ENCODE results near the gene YEATS4. TPM values are rescaled to one million over a fixed set of nuclear protein-coding genes. Genes with fewer than 3 reads are reported as not detected.

YEATS4 gene
- total RNA-seq, 4 donors from 2014 or later, result 10.0 to 21.7 (median 16.8) TPM

DNA sequence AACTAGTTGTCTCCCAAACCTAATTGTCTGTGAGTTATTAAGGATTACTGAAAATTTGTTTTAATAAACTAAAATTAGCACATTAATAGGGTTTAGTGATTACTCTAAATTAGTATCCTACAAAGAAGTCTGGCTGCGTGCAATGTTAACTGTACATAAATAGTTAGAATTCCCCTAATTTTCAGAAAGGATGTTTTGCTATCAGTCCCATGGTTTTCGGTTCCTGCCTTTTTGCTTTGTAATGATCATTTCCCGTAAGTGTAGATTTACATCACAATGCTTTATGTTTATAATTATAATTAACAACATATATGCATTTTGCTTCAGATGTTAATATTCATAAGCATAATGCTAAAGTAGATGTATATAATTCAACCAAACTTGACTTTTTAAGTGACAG, 31.1 kb upstream of the YEATS4 start:
- no peak overlapping the region for H3K4me3 ChIP-seq (ENCODE audit: low read depth, poor library complexity, severe bottlenecking)
- no peak for DNase-seq (ENCODE audit: low spot score in 2 of 2)
- intact Hi-C loops (cut with DNase I; ENCODE audit: low total_unique reads), result no loop called here
- TF ChIP-seq, protein P1, sequence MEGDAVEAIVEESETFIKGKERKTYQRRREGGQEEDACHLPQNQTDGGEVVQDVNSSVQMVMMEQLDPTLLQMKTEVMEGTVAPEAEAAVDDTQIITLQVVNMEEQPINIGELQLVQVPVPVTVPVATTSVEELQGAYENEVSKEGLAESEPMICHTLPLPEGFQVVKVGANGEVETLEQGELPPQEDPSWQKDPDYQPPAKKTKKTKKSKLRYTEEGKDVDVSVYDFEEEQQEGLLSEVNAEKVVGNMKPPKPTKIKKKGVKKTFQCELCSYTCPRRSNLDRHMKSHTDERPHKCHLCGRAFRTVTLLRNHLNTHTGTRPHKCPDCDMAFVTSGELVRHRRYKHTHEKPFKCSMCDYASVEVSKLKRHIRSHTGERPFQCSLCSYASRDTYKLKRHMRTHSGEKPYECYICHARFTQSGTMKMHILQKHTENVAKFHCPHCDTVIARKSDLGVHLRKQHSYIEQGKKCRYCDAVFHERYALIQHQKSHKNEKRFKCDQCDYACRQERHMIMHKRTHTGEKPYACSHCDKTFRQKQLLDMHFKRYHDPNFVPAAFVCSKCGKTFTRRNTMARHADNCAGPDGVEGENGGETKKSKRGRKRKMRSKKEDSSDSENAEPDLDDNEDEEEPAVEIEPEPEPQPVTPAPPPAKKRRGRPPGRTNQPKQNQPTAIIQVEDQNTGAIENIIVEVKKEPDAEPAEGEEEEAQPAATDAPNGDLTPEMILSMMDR (IDR thresholded peaks at IDR 0.05), result no peak
- TF ChIP-seq POLR2A (IDR thresholded peaks at IDR 0.05), result no peak
- WGBS, 2 donors, result 61 to 74% methylated on average over 3 of the region's 3 CpGs

DNA sequence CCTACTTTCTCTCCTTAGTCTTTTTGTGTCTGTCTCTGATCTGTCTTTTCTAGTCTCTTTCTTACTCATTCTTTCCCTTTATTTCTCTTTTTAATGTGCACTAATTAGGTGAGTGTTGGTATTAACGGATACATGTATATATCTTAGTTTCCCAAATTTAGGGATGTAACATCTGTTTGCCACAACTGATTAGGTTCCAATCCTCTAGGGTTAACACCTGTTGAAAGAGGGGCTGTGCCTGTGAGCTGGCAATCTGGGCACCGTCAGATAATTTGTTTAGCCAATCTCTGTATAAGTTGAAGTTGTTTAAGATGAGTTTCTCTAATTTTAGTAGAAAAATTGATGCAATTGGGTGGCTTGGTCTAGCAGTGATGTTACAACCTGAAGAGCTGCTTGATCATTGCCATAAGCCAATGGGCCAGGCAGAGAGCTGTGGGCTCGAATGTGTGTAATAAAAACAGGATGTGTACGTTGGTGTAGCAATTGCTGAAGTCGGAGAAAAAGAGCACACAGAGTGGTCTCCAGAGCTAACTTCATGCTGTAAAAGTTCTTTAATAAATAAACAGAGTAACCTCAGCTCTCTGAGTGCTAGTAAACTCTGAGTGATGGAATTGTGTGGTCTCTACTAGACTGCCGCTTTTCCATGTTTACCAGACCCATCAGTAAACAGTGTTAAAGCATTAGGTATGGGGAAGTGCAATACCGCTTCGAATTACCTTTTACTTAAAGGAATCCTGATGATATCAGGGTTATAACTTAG, 29.7 kb upstream of the YEATS4 start:
- TF ChIP-seq, protein P1 (IDR thresholded peaks at IDR 0.05), result no peak
- no peak for TF ChIP-seq POLR2A (IDR thresholded peaks at IDR 0.05)
- DNase-seq (ENCODE audit: low spot score in 2 of 2), result no peak
- H3K4me3 ChIP-seq (ENCODE audit: low read depth, poor library complexity, severe bottlenecking), result no peak overlapping the region
- intact Hi-C loops (cut with DNase I; ENCODE audit: low total_unique reads), result no loop called here
- WGBS, 2 donors, result 66 to 71% methylated on average over 8 of the region's 8 CpGs

DNA sequence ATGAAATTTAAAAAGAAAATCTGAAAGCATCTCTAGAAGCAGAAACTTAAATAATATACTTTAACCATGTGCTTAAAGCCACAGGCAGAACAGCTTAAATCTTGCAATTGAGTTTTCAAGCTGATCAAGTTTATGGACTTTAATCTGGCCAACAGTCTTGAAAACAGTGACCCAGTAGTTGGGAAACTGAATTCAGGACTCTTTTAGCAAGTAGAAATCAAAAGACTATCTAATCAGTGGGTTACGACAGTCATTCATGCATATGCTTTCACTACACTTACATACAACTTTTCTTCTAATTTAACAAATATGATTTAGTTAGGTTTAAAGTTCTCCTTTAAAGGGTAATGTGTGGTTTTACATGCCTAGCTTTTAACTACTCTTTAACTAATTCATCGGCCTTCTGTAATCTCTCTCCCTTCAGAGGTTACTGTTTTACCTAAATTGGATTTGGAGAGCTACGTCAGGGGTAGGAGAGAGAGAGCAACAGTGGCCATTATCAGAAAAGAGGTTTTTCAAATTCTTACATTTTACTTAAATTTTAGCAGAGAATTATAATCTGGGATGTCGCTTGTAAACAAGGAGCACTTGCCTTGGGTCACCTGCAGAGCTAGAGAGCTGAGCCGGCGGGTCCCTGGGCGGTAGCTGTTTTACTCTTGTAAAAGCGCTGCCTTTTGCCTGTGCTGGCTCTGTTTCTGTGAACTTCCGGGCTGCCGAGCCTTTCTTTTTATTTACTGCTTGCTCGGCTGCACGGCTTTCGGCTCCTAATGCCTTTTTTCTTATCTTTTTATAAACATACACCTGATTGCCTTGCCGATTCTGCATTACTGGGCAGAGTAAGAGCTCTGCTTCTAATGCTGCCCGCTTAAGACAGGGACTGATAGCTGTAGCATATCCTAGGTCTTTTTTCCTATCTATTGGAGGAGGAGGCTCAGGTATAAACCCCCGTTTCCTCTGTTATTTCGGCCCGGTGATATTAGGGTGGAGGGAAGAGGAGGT, 28.8 kb upstream of the YEATS4 start:
- peak in 1 of 2 donors; percentile 87 for DNase-seq (ENCODE audit: low spot score in 2 of 2)
- peak overlapping the region; percentile 34 for H3K4me3 ChIP-seq (ENCODE audit: low read depth, poor library complexity, severe bottlenecking)
- no peak for TF ChIP-seq POLR2A (IDR thresholded peaks at IDR 0.05)
- TF ChIP-seq, protein P1 (IDR thresholded peaks at IDR 0.05), result no peak
- intact Hi-C loops (cut with DNase I; ENCODE audit: low total_unique reads), result no loop called here
- WGBS, 2 donors, result 7 to 9% methylated on average over 18 of the region's 18 CpGs

DNA sequence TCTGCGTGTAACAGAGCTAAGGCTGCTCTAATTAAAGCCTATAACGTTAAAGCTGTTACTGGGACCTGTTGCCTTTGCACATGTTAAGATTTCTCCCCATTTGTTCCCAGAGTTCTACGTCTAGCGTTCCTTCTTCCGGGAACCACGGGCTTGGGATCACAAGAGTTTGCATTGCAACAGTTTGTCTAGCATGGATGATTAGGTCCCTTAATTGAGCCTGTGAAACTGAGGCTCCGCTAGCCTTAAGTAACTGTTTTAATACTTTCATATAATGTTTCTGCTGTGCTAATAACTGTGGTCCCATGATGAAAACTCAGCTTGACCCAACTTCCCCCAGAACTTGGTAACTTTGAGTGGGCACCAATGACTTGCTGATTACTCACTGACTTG, 28.0 kb upstream of the YEATS4 start:
- no peak for DNase-seq (ENCODE audit: low spot score in 2 of 2)

DNA sequence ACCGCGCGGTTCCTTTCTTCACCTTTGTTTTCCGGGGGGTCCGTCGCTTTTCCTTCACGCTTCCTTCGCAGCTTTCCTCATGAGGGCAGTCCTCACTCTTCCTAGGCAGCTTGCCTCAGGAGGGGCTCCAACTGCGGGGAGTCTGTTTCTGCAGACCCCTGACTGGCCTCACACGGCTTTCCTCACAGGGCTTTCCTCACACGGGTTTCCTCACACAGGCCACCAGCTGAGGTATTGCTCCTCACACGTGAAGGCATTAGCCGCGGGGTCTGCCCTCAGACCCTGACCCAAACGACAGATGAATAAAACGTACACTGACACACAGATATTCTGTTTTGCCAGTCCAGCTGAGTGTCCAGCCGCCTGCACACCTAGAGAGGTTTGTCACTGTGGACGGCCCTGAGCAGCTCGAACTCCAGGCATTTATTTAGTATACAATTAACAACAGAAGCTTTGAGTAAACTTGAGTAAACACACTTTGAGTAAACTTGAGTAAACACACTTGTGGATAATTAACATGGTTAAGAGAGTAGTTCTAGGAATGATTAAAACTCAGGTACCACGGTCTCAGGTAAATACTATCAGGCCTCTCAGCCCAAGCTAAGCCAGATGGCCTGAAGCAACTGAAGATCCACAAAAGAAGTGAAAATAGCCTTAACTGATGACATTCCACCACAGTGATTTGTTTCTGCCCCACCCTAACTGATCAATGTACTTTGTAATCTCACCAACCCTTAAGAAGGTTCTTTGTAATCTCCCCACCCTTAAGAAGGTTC, 27.4 kb upstream of the YEATS4 start:
- H3K4me3 ChIP-seq (ENCODE audit: low read depth, poor library complexity, severe bottlenecking), result no peak overlapping the region
- 72 to 73% methylated on average over 20 of the region's 20 CpGs for WGBS, 2 donors
- intact Hi-C loops (cut with DNase I; ENCODE audit: low total_unique reads), result no loop called here
- no peak for DNase-seq (ENCODE audit: low spot score in 2 of 2)
- TF ChIP-seq, protein P1 (IDR thresholded peaks at IDR 0.05), result no peak
- TF ChIP-seq POLR2A (IDR thresholded peaks at IDR 0.05), result no peak

More for the DNA sequence above, 28.0 kb upstream of the YEATS4 start:
- intact Hi-C loops (cut with DNase I; ENCODE audit: low total_unique reads), result no loop called here
- no peak for TF ChIP-seq POLR2A (IDR thresholded peaks at IDR 0.05)
- TF ChIP-seq, protein P1 (IDR thresholded peaks at IDR 0.05), result no peak
- 24 to 25% methylated on average over 7 of the region's 7 CpGs for WGBS, 2 donors
- H3K4me3 ChIP-seq (ENCODE audit: low read depth, poor library complexity, severe bottlenecking), result peak overlapping the region; percentile 34

All from lower leg skin (tissue), 4 donors.